Brain microvascular endothelial cell (primary cell): ENCODE results near the gene RNF181.
"Not testable (repeated sequence)": the region's sequence is repeated elsewhere in the genome, so short reads cannot be mapped to it uniquely, and the experiment has no call there.

Experiments
- DNase-seq: peaks from one replicate; pipeline ENCODE4 v3.0.0-alpha.2; 2020
- H3K27ac ChIP-seq: fragments of 250-450 bp; sonication (Bioruptor Pico); 2 replicates; pipeline ENCODE4 v1.5.1; 2020; ENCODE audit warnings: mild to moderate bottlenecking, moderate library complexity
- H3K27me3 ChIP-seq: fragments of 250-450 bp; sonication (Bioruptor Pico); replicated peaks from 2 replicates; pipeline ENCODE4 v1.5.1; 2020; ENCODE audit warnings: mild to moderate bottlenecking
- H3K36me3 ChIP-seq: fragments of 250-450 bp; sonication (Bioruptor Pico); replicated peaks from 2 replicates; pipeline ENCODE4 v1.5.1; 2020; ENCODE audit warnings: mild to moderate bottlenecking
- H3K4me3 ChIP-seq: 2 replicates; pipeline ENCODE4 v1.5.1; 2011; ENCODE audit warnings: low read depth, mild to moderate bottlenecking, control low read depth, low read length, moderate library complexity
- in situ Hi-C: cut with HindIII; loops from 2 replicates; pipeline ENCODE4 v1.10.0; 2017; ENCODE audit warnings: low sequenced_read_pairs, low pct_ligation_motif_present
- TF ChIP-seq, protein P1 (sequence below): IDR thresholded peaks from 2 replicates; pipeline ENCODE4 v1.5.1; 2011; ENCODE audit warnings: low read depth, mild to moderate bottlenecking, moderate library complexity, low read length, control low read depth, inconsistent platforms; ENCODE audit errors: missing control alignments

RNF181 gene

DNA sequence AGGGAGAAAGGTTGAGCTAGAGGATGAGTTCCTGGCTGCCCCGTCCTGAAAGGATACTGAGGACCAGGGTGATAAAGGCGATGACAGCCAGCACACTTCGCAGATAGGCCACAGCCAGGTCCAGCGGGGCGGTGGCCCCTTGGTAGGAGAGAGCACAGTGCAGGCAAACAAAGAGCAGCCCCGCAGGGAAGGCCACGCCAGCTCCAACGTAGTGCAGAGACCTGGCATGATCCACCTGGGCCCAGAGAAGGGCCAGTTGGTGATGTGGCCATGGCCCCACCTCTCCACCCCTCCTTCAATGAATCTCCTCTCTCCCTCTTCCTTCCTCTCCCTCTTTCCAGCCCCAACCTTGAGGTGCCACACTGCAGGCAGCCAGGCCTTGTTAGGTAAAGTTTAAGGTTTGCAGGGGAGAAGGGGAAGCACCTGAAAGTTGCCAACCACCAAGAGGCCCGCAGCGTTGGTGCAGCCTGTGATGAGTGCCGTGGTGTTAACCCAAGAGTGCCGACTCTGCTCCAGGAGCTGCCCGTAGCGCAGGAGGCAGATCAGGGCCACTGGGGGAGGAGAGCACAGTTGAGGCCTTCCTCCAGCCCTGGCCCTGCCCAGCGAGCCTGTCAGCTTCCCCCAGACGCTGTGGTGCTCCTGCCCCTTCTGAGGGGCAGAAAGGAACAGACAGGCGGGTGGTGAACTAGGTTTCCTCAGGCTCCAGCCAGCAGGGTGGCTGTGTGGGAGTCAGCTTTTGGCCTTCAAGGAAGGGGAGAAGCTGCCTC, 4.1 kb downstream of the RNF181 start:
- H3K27ac ChIP-seq = no peak overlapping the region
- H3K27me3 ChIP-seq = no peaks in the 10 kb centered on the region
- DNase-seq = no peak
- H3K4me3 ChIP-seq = no peak overlapping the region
- H3K36me3 ChIP-seq = peaks cover 15% of the 10 kb centered on the region
- TF ChIP-seq, protein P1, sequence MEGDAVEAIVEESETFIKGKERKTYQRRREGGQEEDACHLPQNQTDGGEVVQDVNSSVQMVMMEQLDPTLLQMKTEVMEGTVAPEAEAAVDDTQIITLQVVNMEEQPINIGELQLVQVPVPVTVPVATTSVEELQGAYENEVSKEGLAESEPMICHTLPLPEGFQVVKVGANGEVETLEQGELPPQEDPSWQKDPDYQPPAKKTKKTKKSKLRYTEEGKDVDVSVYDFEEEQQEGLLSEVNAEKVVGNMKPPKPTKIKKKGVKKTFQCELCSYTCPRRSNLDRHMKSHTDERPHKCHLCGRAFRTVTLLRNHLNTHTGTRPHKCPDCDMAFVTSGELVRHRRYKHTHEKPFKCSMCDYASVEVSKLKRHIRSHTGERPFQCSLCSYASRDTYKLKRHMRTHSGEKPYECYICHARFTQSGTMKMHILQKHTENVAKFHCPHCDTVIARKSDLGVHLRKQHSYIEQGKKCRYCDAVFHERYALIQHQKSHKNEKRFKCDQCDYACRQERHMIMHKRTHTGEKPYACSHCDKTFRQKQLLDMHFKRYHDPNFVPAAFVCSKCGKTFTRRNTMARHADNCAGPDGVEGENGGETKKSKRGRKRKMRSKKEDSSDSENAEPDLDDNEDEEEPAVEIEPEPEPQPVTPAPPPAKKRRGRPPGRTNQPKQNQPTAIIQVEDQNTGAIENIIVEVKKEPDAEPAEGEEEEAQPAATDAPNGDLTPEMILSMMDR = no peak
- in situ Hi-C loops = no loop called here

DNA sequence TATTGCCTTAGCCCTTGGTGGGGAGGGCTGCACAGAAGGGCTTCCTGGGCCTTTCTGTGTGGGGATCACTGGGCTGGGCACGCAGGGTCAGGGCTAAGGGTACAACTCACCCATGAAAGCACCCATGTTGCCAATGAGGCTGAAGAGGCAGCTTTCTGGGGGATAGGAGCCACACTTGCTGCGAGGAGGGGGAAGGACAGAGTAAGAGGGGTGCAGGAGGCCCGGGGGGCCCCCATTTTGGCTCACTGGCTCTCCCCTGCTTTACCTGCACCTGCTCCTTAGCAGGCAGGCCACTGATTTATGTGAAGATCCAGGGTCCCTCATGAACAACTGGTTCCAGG, 4.7 kb downstream of the RNF181 start:
- Histone ChIP-seq H3K27me3 (no peaks in the 10 kb centered on the region), H3K36me3 (peaks cover 15% of the 10 kb centered on the region), H3K27ac (no peak overlapping the region), H3K4me3 (no peak overlapping the region)
- no peak for DNase-seq
- in situ Hi-C loops = no loop called here
- TF ChIP-seq, protein P1 = no peak

DNA sequence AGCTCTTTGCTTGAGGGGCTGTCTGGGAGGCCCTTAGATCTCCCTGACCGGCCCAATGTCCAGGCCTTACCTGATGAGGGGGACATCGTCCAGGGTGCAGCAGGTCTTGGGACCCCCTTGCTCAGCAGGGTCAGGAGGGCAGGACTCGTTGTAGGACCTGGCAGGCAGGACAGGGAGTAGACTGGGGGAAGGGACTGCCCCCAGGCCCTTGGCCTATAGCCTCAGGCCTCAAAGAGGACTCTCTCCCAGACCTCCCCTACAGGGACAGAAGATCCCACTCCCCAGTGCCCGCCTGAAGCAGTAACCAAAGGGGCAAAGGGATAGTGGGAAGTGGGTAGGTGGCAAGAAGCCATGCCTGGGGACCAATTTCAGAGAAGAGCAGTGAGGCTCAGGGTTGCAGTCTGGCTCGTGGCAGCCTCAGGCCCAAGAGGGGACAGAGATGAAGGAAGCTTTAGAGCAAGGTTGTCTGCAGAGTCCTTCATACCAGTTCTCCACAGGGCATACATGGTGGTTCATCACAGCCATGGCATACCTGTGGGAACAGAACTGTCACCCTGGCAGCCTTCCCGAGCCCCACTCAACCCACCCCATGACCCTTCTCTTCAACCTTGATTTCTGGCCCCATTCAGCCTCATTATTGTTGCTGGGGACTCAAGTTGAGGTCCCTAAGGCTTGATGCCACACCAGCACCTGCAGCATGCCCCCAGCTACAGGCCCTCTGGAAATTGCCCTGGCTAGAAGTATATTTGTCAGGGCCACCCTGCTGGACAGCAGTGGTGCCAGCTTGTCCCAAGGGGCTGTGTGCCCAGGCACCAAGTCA, 5.6 kb downstream of the RNF181 start:
- TF ChIP-seq, protein P1 = no peak
- Histone ChIP-seq H3K4me3 (peak overlapping the region; percentile 96), H3K27me3 (no peaks in the 10 kb centered on the region), H3K27ac (no peak overlapping the region), H3K36me3 (peaks cover 15% of the 10 kb centered on the region)
- in situ Hi-C loops = no loop called here
- no peak for DNase-seq

DNA sequence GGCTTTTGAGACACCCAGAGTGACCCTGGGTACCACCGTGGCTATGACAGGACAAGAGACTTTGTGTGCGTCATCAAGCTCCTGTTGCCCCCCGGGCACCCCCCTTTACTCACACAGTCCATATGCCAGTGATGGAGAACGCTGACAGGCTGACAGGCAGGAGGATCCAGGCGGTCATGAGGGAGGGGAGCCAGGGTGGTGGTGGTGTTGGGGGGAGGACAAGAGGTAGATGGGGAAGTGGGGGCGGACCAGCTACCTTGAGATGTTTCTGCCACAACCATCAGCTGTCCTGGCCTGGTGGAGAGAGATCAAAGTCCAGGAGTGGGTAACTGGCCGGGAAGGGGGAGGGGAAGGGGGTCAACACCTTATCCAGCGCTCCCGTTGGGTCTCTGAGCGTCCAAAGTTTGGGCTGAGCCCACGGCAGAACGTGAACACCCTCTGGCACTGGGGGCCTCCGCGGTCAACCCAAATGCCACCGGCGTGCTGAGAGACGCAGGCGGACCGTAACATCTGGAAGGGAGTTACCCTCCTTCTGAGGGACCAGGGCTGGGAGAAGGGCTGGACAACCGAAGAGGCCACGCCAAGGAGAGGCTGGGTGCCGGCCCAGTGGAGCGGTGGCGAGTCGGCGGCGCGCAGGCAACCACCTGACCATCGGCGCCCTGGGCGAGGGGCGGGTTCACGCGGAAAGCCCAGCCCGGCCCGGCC, 6.4 kb downstream of the RNF181 start:
- in situ Hi-C loops = no loop called here

DNA sequence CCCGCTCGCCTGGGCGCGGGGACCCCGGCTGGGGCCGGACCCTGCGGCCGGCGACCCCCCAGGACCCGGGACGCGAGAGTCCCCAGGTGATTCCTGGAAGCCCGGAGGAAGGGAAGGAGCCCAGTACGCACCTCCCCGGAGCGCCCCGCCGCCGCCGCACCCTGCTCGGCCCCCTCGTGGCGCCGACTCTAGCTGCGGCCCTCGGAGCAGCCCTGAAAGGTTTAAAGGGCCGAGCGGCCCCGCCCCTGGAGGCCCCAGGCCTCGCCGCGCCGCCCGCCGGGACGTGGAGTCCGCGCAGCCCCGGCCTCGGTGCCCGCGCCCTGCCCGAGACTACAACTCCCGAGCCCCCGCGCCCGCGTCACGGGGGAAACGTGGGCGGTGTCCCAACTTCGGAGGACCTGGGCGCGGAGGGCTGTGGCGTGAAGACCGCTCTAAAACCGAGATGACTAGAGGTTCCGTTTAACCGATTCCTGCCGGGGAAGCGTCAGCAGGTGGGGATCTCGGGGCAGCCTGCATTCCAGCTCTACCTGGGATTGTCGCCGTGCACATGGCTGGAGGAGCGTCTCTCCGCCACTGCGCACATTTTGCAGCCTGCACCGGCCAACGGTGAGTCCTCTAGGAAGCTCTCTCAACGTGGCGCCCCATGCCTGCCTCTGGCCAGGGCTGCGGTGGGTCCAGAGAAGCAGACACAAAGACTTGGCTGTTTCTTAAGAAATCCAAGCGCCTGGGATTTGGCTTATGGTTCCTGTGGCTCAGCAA, 7.1 kb downstream of the RNF181 start, which contains the start of gene TMEM150A:
Gene TMEM150A (minus strand): TSS at position 223 of the 759 bp plus-strand sequence. CDS start 750 bp downstream, outside the sequence.
- peaks cover 2% of the 10 kb centered on the region for H3K36me3 ChIP-seq
- DNase-seq = peak; percentile 78
- TF ChIP-seq, protein P1 = peak; percentile 25
- no peaks in the 10 kb centered on the region for H3K27me3 ChIP-seq
- H3K27ac ChIP-seq = peak within 1 kb of the TSS; percentile 53
- peak within 1 kb of the TSS; percentile 96 for H3K4me3 ChIP-seq
- in situ Hi-C loops = no loop called here

More for the DNA sequence above, 6.4 kb downstream of the RNF181 start:
- TF ChIP-seq, protein P1 = no peak
- no peak for DNase-seq
- peaks cover 9% of the 10 kb centered on the region for H3K36me3 ChIP-seq
- H3K27ac ChIP-seq = peak overlapping the region; percentile 14
- H3K4me3 ChIP-seq = peak overlapping the region; percentile 96
- no peaks in the 10 kb centered on the region for H3K27me3 ChIP-seq

DNA sequence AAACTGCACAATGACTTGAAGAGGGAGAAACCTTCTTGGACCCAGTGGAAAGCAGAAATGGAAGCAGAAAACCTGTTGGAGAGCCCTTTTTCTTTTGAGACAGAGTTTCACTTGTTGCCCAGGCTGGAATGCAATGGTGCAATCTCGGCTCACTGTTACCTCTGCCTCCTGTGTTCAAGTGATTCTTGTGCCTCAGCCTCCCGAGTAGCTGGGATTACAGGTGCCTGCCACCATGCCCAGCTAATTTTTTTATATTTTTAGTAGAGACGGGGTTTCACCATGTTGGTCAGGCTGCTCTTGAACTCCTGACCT, 8.5 kb downstream of the RNF181 start:
- in situ Hi-C loops, H3K27me3 ChIP-seq, H3K36me3 ChIP-seq, H3K27ac ChIP-seq, H3K4me3 ChIP-seq, DNase-seq: not testable (repeated sequence)
